Motor neuron (in vitro differentiated cells): ENCODE data around the gene FASLG. TPM values are rescaled to one million over a fixed set of nuclear protein-coding genes. Genes with fewer than 3 reads are reported as not detected.

Experiments
- ATAC-seq, 8 experiments: fragments of 200-7000 bp; cut with Tn5 transposase; replicated peaks in 6 of 8; 2 replicates each; pipeline ENCODE4 v1.8.0; 2021; ENCODE audit warnings: mild to moderate bottlenecking in 8 of 8, moderate library complexity in 8 of 8
- H3K27ac ChIP-seq, 2 donors: fragments of 250-450 bp; sonication (Bioruptor Pico); 2 replicates each; pipeline ENCODE4 v1.9.0; 2021; ENCODE audit warnings: antibody characterized with exemption in 2 of 2, mild to moderate bottlenecking in 2 of 2, moderate library complexity in 1 of 2
- H3K4me1 ChIP-seq, 2 donors: fragments of 250-450 bp; sonication (Bioruptor Pico); replicated peaks in 1 of 2; 2 replicates each; pipeline ENCODE4 v1.6.1; 2021; ENCODE audit warnings: antibody characterized with exemption in 2 of 2, mild to moderate bottlenecking in 2 of 2, moderate library complexity in 1 of 2
- H3K4me3 ChIP-seq, 5 donors: fragments of 250-450 bp; sonication (Bioruptor Pico); 2 replicates each; pipeline ENCODE4 v1.9.0; 2021; ENCODE audit warnings: antibody characterized with exemption in 5 of 5, mild to moderate bottlenecking in 5 of 5, moderate library complexity in 4 of 5
- WGBS, 10 experiments: fragments of 450-650 bp; shearing (Covaris generic); methylation state at CpG; one replicate each; pipeline ENCODE4 v1.0.0; 2022; 5-methylcytosine and 5-hydroxymethylcytosine counted together
- in situ Hi-C, 9 experiments: fragments of 400-800 bp; cut with MboI; loops; one replicate each; pipeline ENCODE4 v1.15.0; 2021; ENCODE audit warnings: low sequenced_read_pairs in 9 of 9, low pct_unique_long_range_greater_than_20kb in 2 of 9; ENCODE audit not compliant: unreplicated experiment in 9 of 9
- total RNA-seq, 8 experiments: library from RNA; unstranded; fragments of 300-600 nt; gene quantifications; 2 replicates each; pipeline versions ENCODE4 v1.2.3 to v1.2.4, GENCODE V29; 2022

The FASLG gene
- total RNA-seq, 8 experiments from 2014 or later, result 0.15 to 0.38 (median 0.24) TPM; not detected in 4

DNA sequence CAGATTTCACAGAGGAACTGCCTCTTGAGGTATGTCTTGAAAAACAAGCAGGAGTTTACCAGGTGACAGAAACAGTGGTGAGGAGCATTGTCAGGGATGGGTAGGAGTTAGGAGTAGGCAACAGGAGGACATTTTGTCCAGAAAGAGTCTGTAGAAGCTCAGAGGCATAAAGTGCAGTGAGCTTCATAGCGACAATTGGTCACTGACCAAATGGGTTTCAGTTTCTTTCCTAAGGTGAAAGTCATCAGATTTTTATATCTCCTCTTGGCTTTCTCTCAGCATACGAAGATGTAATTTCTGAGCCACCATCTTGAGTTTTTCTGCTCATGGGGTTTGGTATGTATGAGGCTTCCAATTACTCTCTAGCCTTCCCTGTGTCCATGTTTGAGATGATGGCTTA, 29.3 kb upstream of the FASLG start:
- WGBS, 10 experiments, result 83 to 100% (median 90%) methylated on average over 1 to 2 of the region's 2 CpGs; no CpG with 5 or more reads in 2 of the 10 experiments
- in situ Hi-C loops, result no loop called here
- Histone ChIP-seq H3K4me3 (no peak overlapping the region), H3K4me1 (no peaks in the 10 kb centered on the region), H3K27ac (no peak overlapping the region)
- ATAC-seq, result no peak

- H3K4me3 ChIP-seq, result no peak overlapping the region
- 60 to 92% (median 89%) methylated on average over 1 to 11 of the region's 11 CpGs for WGBS, 10 experiments
- no peaks in the 10 kb centered on the region for H3K4me1 ChIP-seq
- in situ Hi-C loops, result no loop called here
- no peak for ATAC-seq
- no peak overlapping the region for H3K27ac ChIP-seq
Observed at GRCh38 chr1:172630056-172630818, 28.7 kb upstream of the FASLG start.

GRCh38 chr1:172630868-172631267, 28.0 kb upstream of the FASLG start:
- no peak overlapping the region for H3K27ac ChIP-seq
- in situ Hi-C loops, result no loop called here
- ATAC-seq, result no peak
- H3K4me1 ChIP-seq, result no peaks in the 10 kb centered on the region
- 40 to 83% (median 68%) methylated on average over 1 to 3 of the region's 3 CpGs; no CpG with 5 or more reads in 2 of the 10 experiments for WGBS, 10 experiments
- no peak overlapping the region for H3K4me3 ChIP-seq

- peak in 1 of 8 experiments; percentile 71 for ATAC-seq
- in situ Hi-C loops, result no loop called here
- Histone ChIP-seq H3K4me1 (no peaks in the 10 kb centered on the region), H3K27ac (no peak overlapping the region), H3K4me3 (no peak overlapping the region)
- 17 to 100% (median 96%) methylated on average over 1 to 2 of the region's 2 CpGs; no CpG with 5 or more reads in 4 of the 10 experiments for WGBS, 10 experiments
Observed at GRCh38 chr1:172637522-172637921, 21.4 kb upstream of the FASLG start.

GRCh38 chr1:172638249-172638648, 20.7 kb upstream of the FASLG start:
- in situ Hi-C loops, result no loop called here
- H3K4me3 ChIP-seq, result no peak overlapping the region
- no peaks in the 10 kb centered on the region for H3K4me1 ChIP-seq
- H3K27ac ChIP-seq, result no peak overlapping the region
- WGBS, 10 experiments, result 73 to 100% (median 92%) methylated on average over 1 to 2 of the region's 2 CpGs; no CpG with 5 or more reads in 1 of the 10 experiments
- no peak for ATAC-seq

GRCh38 chr1:172638885-172639831, 19.7 kb upstream of the FASLG start:
- Histone ChIP-seq H3K4me1 (no peaks in the 10 kb centered on the region), H3K4me3 (no peak overlapping the region), H3K27ac (no peak overlapping the region)
- WGBS, 10 experiments, result 0 to 100% (median 69%) methylated on average over 1 to 7 of the region's 9 CpGs; no CpG with 5 or more reads in 1 of the 10 experiments
- in situ Hi-C loops, result no loop called here
- ATAC-seq, result peak in 4 of 8 experiments; percentile 51 to 72 (median 62)

GRCh38 chr1:172640111-172640510, 18.8 kb upstream of the FASLG start:
- in situ Hi-C loops, result no loop called here

DNA sequence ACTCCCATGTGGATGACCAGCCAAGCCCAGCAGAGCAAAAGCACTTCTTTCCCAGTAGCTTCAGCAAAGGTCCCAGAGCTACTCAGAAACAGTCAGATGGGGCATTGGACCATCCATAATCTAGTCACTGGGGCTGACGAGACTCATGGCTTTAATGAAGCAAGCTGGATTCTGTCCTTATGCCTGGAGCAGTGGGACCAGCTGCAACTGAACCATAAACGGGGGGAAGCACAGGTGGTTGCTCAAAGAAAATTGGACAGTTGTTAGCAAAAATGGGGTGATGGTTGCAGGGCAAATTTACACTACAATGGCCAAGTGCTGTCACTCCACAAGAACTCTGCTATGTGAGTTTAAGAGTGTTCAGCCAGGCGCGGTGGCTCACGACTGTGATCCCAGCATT, 17.4 kb upstream of the FASLG start:
- no peak for ATAC-seq
- WGBS, 10 experiments, result 20 to 100% (median 80%) methylated on average over 1 to 5 of the region's 5 CpGs; no CpG with 5 or more reads in 3 of the 10 experiments

More at GRCh38 chr1:172640111-172640510, 18.8 kb upstream of the FASLG start:
- Histone ChIP-seq H3K4me1 (no peaks in the 10 kb centered on the region), H3K4me3 (no peak overlapping the region), H3K27ac (no peak overlapping the region)
- ATAC-seq, result no peak
- 73 to 97% (median 91%) methylated on average over 2 to 8 of the region's 8 CpGs for WGBS, 10 experiments

DNA sequence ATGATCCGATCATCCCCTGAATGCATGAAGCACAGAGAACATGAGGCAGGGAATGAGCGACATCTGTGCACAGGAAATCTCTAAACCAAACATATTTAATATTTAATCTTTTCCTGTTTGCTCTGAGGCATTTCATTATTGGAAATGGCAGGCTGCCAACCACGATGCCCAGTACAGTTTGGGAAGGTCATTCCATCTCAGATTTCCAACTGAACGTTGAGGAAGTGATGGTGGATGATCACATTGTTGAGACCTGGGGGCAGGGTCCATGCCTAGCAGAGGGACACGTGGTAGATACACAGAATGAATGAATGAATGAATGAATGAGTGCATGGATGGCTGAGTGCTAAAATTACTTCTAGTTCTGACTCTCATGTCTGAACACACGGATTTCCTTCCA, 15.9 kb upstream of the FASLG start:
- in situ Hi-C loops, result no loop called here
- WGBS, 10 experiments, result 5 to 100% (median 84%) methylated on average over 1 to 6 of the region's 6 CpGs
- Histone ChIP-seq H3K4me1 (no peaks in the 10 kb centered on the region), H3K4me3 (no peak overlapping the region), H3K27ac (no peak overlapping the region)
- no peak for ATAC-seq

More for the DNA sequence above, 17.4 kb upstream of the FASLG start:
- H3K4me3 ChIP-seq, result no peak overlapping the region
- no peaks in the 10 kb centered on the region for H3K4me1 ChIP-seq
- in situ Hi-C loops, result no loop called here
- no peak overlapping the region for H3K27ac ChIP-seq

- Histone ChIP-seq H3K4me1 (no peaks in the 10 kb centered on the region), H3K27ac (no peak overlapping the region), H3K4me3 (no peak overlapping the region)
- no peak for ATAC-seq
- in situ Hi-C loops, result no loop called here
- 67 to 100% (median 100%) methylated on average over 1 of the region's 1 CpG; no CpG with 5 or more reads in 4 of the 10 experiments for WGBS, 10 experiments
Observed at GRCh38 chr1:172646653-172647052, 12.2 kb upstream of the FASLG start.

GRCh38 chr1:172647110-172647564, 11.8 kb upstream of the FASLG start:
- Histone ChIP-seq H3K4me1 (no peaks in the 10 kb centered on the region), H3K27ac (no peak overlapping the region), H3K4me3 (no peak overlapping the region)
- in situ Hi-C loops, result no loop called here
- WGBS, 10 experiments, result 8 to 100% (median 70%) methylated on average over 1 to 8 of the region's 8 CpGs; no CpG with 5 or more reads in 1 of the 10 experiments
- no peak for ATAC-seq

- Histone ChIP-seq H3K4me3 (no peak overlapping the region), H3K27ac (no peak overlapping the region), H3K4me1 (no peaks in the 10 kb centered on the region)
- ATAC-seq, result no peak
- in situ Hi-C loops, result no loop called here
- 60 to 100% (median 90%) methylated on average over 1 to 4 of the region's 4 CpGs for WGBS, 10 experiments
Observed at GRCh38 chr1:172647987-172648386, 10.9 kb upstream of the FASLG start.
